Neural crest cell (in vitro differentiated cells): ENCODE data around the gene CAPN5. TPM values are rescaled to one million over a fixed set of nuclear protein-coding genes. Genes with fewer than 3 reads are reported as not detected.

ENCODE experiments used
- DNase-seq: peaks from one replicate; pipeline ENCODE4 v3.0.0; 2021; ENCODE audit warnings: low read depth, mixed read lengths, low spot score
- H3K27ac Mint-ChIP-seq: one replicate; pipeline ENCODE4 v1.8.0; 2021; ENCODE audit warnings: mild to moderate bottlenecking, mixed read lengths; ENCODE audit not compliant: unreplicated experiment
- H3K27me3 Mint-ChIP-seq: 2 replicates; pipeline ENCODE4 v1.8.0; 2021; ENCODE audit warnings: low read depth, mild to moderate bottlenecking, mixed read lengths
- H3K36me3 Mint-ChIP-seq: 2 replicates; pipeline ENCODE4 v1.8.0; 2021; ENCODE audit warnings: low read depth, mild to moderate bottlenecking, mixed read lengths
- H3K4me1 Mint-ChIP-seq: 2 replicates; pipeline ENCODE4 v1.8.0; 2021; ENCODE audit warnings: mixed read lengths
- H3K4me3 Mint-ChIP-seq: one replicate; pipeline ENCODE4 v1.8.0; 2021; ENCODE audit warnings: mild to moderate bottlenecking, mixed read lengths
- H3K9me3 Mint-ChIP-seq: 2 replicates; pipeline ENCODE4 v1.8.0; 2021; ENCODE audit warnings: mixed read lengths
- CTCF ChIP-seq: fragments of 200-600 bp; sonication (generic); conservative IDR thresholded peaks from 2 replicates; pipeline ENCODE4 v1.5.0; 2021; ENCODE audit warnings: antibody characterized with exemption, mild to moderate bottlenecking
- total RNA-seq: library from RNA; stranded (reverse); gene quantifications from 2 replicates; pipeline ENCODE4 v1.2.1, GENCODE V29; 2021

CAPN5 gene
- total RNA-seq, 1 donor from 2014 or later, result 25.8 TPM

- Mint-ChIP-seq H3K9me3 (no peaks in the 10 kb centered on the region), H3K36me3 (no peaks in the 10 kb centered on the region), H3K27me3 (no peaks in the 10 kb centered on the region), H3K4me1 (peaks cover 19% of the 10 kb centered on the region), H3K4me3 (no peak overlapping the region), H3K27ac (peak overlapping the region; percentile 83)
- DNase-seq, result no peak
- no peak for TF ChIP-seq CTCF
Measured at GRCh38 chr11:77090373-77091111, 23.8 kb downstream of the CAPN5 start.

GRCh38 chr11:77091146-77091940 lies 24.6 kb downstream of the CAPN5 start:
- H3K27ac Mint-ChIP-seq, result no peak overlapping the region
- peaks cover 11% of the 10 kb centered on the region for H3K4me1 Mint-ChIP-seq
- H3K27me3 Mint-ChIP-seq, result no peaks in the 10 kb centered on the region
- H3K9me3 Mint-ChIP-seq, result no peaks in the 10 kb centered on the region
- H3K36me3 Mint-ChIP-seq, result no peaks in the 10 kb centered on the region
- TF ChIP-seq CTCF, result peak; percentile 92
- H3K4me3 Mint-ChIP-seq, result no peak overlapping the region
- peak; percentile 71 for DNase-seq

GRCh38 chr11:77092382-77092781 lies 25.6 kb downstream of the CAPN5 start:
- DNase-seq, result no peak
- Mint-ChIP-seq H3K27me3 (no peaks in the 10 kb centered on the region), H3K36me3 (no peaks in the 10 kb centered on the region), H3K9me3 (no peaks in the 10 kb centered on the region), H3K4me3 (no peak overlapping the region), H3K4me1 (peaks cover 4% of the 10 kb centered on the region), H3K27ac (no peak overlapping the region)
- TF ChIP-seq CTCF, result no peak

- no peak overlapping the region for H3K27ac Mint-ChIP-seq
- TF ChIP-seq CTCF, result no peak
- no peaks in the 10 kb centered on the region for H3K36me3 Mint-ChIP-seq
- H3K27me3 Mint-ChIP-seq, result no peaks in the 10 kb centered on the region
- H3K4me3 Mint-ChIP-seq, result no peak overlapping the region
- H3K4me1 Mint-ChIP-seq, result peaks cover 4% of the 10 kb centered on the region
- DNase-seq, result no peak
- no peaks in the 10 kb centered on the region for H3K9me3 Mint-ChIP-seq
Measured at GRCh38 chr11:77093056-77093891, 26.5 kb downstream of the CAPN5 start.
